Liver (tissue), 9 donors: ENCODE measurements around the gene PRELID3B. TPM values are rescaled to one million over a fixed set of nuclear protein-coding genes. Genes with fewer than 3 reads are reported as not detected.

Source experiments
- DNase-seq: peaks from one replicate; pipeline ENCODE4 v3.0.0-alpha.2; 2017; ENCODE audit warnings: low spot score
- H3K27ac ChIP-seq, 2 donors: one replicate each; pipeline ENCODE4 v1.7.0; 2013; ENCODE audit warnings: inconsistent platforms in 2 of 2, low read length in 2 of 2, control low read depth in 1 of 2, low read depth in 1 of 2, mild to moderate bottlenecking in 1 of 2
- H3K27me3 ChIP-seq, 4 donors: one replicate each; pipeline versions ENCODE4 v1.6.1 to v1.7.0; 2013; ENCODE audit warnings: low read length in 3 of 4, inconsistent platforms in 1 of 4, mild to moderate bottlenecking in 1 of 4, moderate library complexity in 1 of 4; ENCODE audit not compliant: control insufficient read depth in 4 of 4, insufficient read depth in 4 of 4
- H3K36me3 ChIP-seq, 4 donors: one replicate each; pipeline versions ENCODE4 v1.6.1 to v1.7.0; 2013; ENCODE audit warnings: low read length in 3 of 4, mild to moderate bottlenecking in 3 of 4, low read depth in 1 of 4, moderate library complexity in 1 of 4; ENCODE audit not compliant: control insufficient read depth in 4 of 4, insufficient read depth in 3 of 4
- H3K4me1 ChIP-seq, 4 donors: one replicate each; pipeline versions ENCODE4 v1.6.1 to v1.7.0; 2013; ENCODE audit warnings: low read length in 3 of 4, mild to moderate bottlenecking in 3 of 4, moderate library complexity in 1 of 4; ENCODE audit not compliant: control insufficient read depth in 4 of 4, insufficient read depth in 4 of 4
- H3K4me3 ChIP-seq, 3 donors: one replicate each; pipeline versions ENCODE4 v1.6.1 to v1.7.0; 2013; ENCODE audit warnings: low read length in 3 of 3, control low read depth in 1 of 3, low read depth in 1 of 3, mild to moderate bottlenecking in 1 of 3
- H3K9ac ChIP-seq, 2 donors: one replicate each; pipeline ENCODE4 v1.7.0; 2013; ENCODE audit warnings: low read length in 2 of 2, mild to moderate bottlenecking in 2 of 2, moderate library complexity in 2 of 2, control low read depth in 1 of 2, low read depth in 1 of 2
- H3K9me3 ChIP-seq, 4 donors: one replicate each; pipeline versions ENCODE4 v1.6.1 to v1.7.0; 2013; ENCODE audit warnings: low read length in 3 of 4; ENCODE audit not compliant: control insufficient read depth in 4 of 4
- ATF3 ChIP-seq: IDR thresholded peaks from 2 replicates; pipeline ENCODE4 v1.6.1; 2016; ENCODE audit warnings: antibody characterized with exemption
- EGR1 ChIP-seq, 2 donors: IDR thresholded peaks; 2 replicates each; pipeline ENCODE4 v1.6.1; 2016 to 2018; ENCODE audit warnings: antibody characterized with exemption in 2 of 2, low read depth in 2 of 2
- FOXA1 ChIP-seq: IDR thresholded peaks from 2 replicates; pipeline ENCODE4 v1.6.1; 2016; ENCODE audit warnings: antibody characterized with exemption
- FOXA2 ChIP-seq: IDR thresholded peaks from 2 replicates; pipeline ENCODE4 v1.6.1; 2016; ENCODE audit warnings: antibody characterized with exemption
- GABPA ChIP-seq, 2 donors: IDR thresholded peaks in 1 of 2; conservative IDR thresholded peaks in 1 of 2; 2 replicates each; pipeline ENCODE4 v1.6.1; 2016; ENCODE audit warnings: antibody characterized with exemption in 2 of 2, mild to moderate bottlenecking in 1 of 2, moderate library complexity in 1 of 2
- HNF4A ChIP-seq, 2 donors: conservative IDR thresholded peaks; 2 replicates each; pipeline ENCODE4 v1.6.1; 2016; ENCODE audit warnings: antibody characterized with exemption in 2 of 2, mild to moderate bottlenecking in 2 of 2
- HNF4G ChIP-seq: IDR thresholded peaks from 2 replicates; pipeline ENCODE4 v1.6.1; 2016; ENCODE audit warnings: antibody characterized with exemption
- JUND ChIP-seq, 2 donors: IDR thresholded peaks; 2 replicates each; pipeline ENCODE4 v1.6.1; 2016; ENCODE audit warnings: antibody characterized with exemption in 2 of 2
- MAX ChIP-seq: IDR thresholded peaks from 2 replicates; pipeline ENCODE4 v1.6.1; 2016; ENCODE audit warnings: antibody characterized with exemption
- NR2F2 ChIP-seq: IDR thresholded peaks from 2 replicates; pipeline ENCODE4 v1.6.1; 2016; ENCODE audit warnings: antibody characterized with exemption
- REST ChIP-seq: IDR thresholded peaks from 2 replicates; pipeline ENCODE4 v1.6.1; 2016; ENCODE audit warnings: antibody characterized with exemption, mild to moderate bottlenecking
- RXRA ChIP-seq, 2 donors: IDR thresholded peaks; 2 replicates each; pipeline ENCODE4 v1.6.1; 2017 to 2018; ENCODE audit warnings: antibody characterized with exemption in 2 of 2, mild to moderate bottlenecking in 1 of 2
- SP1 ChIP-seq: IDR thresholded peaks from 2 replicates; pipeline ENCODE4 v1.6.1; 2018; ENCODE audit warnings: antibody characterized with exemption, mild to moderate bottlenecking
- TAF1 ChIP-seq: conservative IDR thresholded peaks from 2 replicates; pipeline ENCODE4 v1.6.1; 2016; ENCODE audit warnings: antibody characterized with exemption, mild to moderate bottlenecking
- ZBTB33 ChIP-seq: IDR thresholded peaks from 2 replicates; pipeline ENCODE4 v1.6.1; 2016; ENCODE audit warnings: antibody characterized with exemption
- WGBS: extraction: QIAGEN DNeasy Blood & Tissue Kit; methylation state at CpG from one replicate; pipeline ENCODE4 v1.1.7; 2013; 5-methylcytosine and 5-hydroxymethylcytosine counted together
- polyA plus RNA-seq, 2 donors: library from polyadenylated mRNA; stranded (reverse) in 1 of 2; unstranded in 1 of 2; fragments of 200-250 nt in 1 of 2; fragments of >200 nt in 1 of 2; fragmentation: Nextera tagmentation in 1 of 2; extraction: Ambion mirVana in 1 of 2; gene quantifications; one replicate each; pipeline versions ENCODE4 v1.2.1 to v1.2.3, GENCODE V29; 2013 to 2015
- total RNA-seq, 2 donors: library from RNA; depleted of rRNA; stranded (reverse); fragments of >200 nt; gene quantifications; one replicate each; pipeline ENCODE4 v1.2.3, GENCODE V29; 2014
- donor health status: healthy.
- donor health status: healthy.
- donor health status: healthy.
- donor health status: healthy.
- donor health status: healthy.

Gene PRELID3B
- total and polyA plus RNA-seq, 4 donors, result 18.2 to 38.1 (median 25.3) TPM

- TF ChIP-seq ATF3, result no peak
- no peak for TF ChIP-seq NR2F2
- TF ChIP-seq TAF1, result no peak
- TF ChIP-seq FOXA1, result no peak
- no peak for TF ChIP-seq FOXA2
These were observed 55.5 kb downstream of the PRELID3B start (continued) for GRCh38 chr20:58986968-58987517.

- H3K9me3 ChIP-seq, result no peaks in the 10 kb centered on the region
- peaks cover 5 to 35% (median 21%) of the 10 kb centered on the region in 4 donors for H3K36me3 ChIP-seq
- H3K27me3 ChIP-seq, result no peaks in the 10 kb centered on the region
- no peak overlapping the region for H3K4me3 ChIP-seq
- H3K27ac ChIP-seq, result no peak overlapping the region
- TF ChIP-seq SP1 (no peak), TAF1 (no peak), HNF4A (conservative IDR thresholded peaks at IDR 0.05) (no peak), HNF4G (no peak), REST (no peak), MAX (no peak), FOXA2 (no peak), RXRA (IDR thresholded peaks at IDR 0.05) (no peak), ATF3 (no peak), GABPA (IDR thresholded peaks at IDR 0.05 in 1 of 2, conservative IDR thresholded peaks at IDR 0.05 in 1 of 2) (no peak), ZBTB33 (no peak), FOXA1 (no peak), EGR1 (IDR thresholded peaks at IDR 0.05; ENCODE audit: low read depth in 2 of 2) (no peak), JUND (IDR thresholded peaks at IDR 0.05) (no peak), NR2F2 (no peak)
- 92% methylated on average over 9 of the region's 9 CpGs for WGBS
- no peak overlapping the region for H3K9ac ChIP-seq
- H3K4me1 ChIP-seq, result peaks cover 6 to 43% (median 25%) of the 10 kb centered on the region in 4 donors
- DNase-seq, result no peak
These were observed 56.2 kb downstream of the PRELID3B start for GRCh38 chr20:58986286-58986967.
